Stimulated activated CD8-positive, alpha-beta memory T cell treated with anti-CD3 and anti-CD28 coated beads, Interleukin-12 subunit alpha, Interleukin-12 subunit beta, amount 100 ng/mL, for 1 hour (primary cell): ENCODE measurements around the gene FBXO45.
"Not testable (repeated sequence)": the region's sequence is repeated elsewhere in the genome, so short reads cannot be mapped to it uniquely, and the experiment has no call there.

ENCODE experiments used
- DNase-seq: peaks from one replicate; pipeline ENCODE4 v3.0.0-alpha.2; 2020; ENCODE audit warnings: low read depth

The FBXO45 gene

GRCh38 chr3:196619223-196619622 lies 50.8 kb downstream of the FBXO45 start:
- no peak for DNase-seq

- DNase-seq = not testable (repeated sequence)
These were observed 51.2 kb downstream of the FBXO45 start for GRCh38 chr3:196619627-196620026.

GRCh38 chr3:196620161-196620604 lies 51.7 kb downstream of the FBXO45 start:
- no peak for DNase-seq

GRCh38 chr3:196620684-196621083 lies 52.2 kb downstream of the FBXO45 start:
- no peak for DNase-seq

GRCh38 chr3:196621611-196622010 lies 53.2 kb downstream of the FBXO45 start:
- no peak for DNase-seq

- DNase-seq = no peak
These were observed 55.8 kb downstream of the FBXO45 start for GRCh38 chr3:196624067-196624790.

- no peak for DNase-seq
These were observed 56.4 kb downstream of the FBXO45 start for GRCh38 chr3:196624907-196625306.

GRCh38 chr3:196625331-196625730 lies 56.9 kb downstream of the FBXO45 start:
- DNase-seq = no peak

- no peak for DNase-seq
These were observed 59.4 kb downstream of the FBXO45 start for GRCh38 chr3:196627918-196628231.

- DNase-seq = no peak
These were observed 60.8 kb downstream of the FBXO45 start for GRCh38 chr3:196629228-196629627.

- no peak for DNase-seq
These were observed 63.2 kb downstream of the FBXO45 start for GRCh38 chr3:196631682-196632045.

GRCh38 chr3:196632046-196632751 lies 63.7 kb downstream of the FBXO45 start:
- peak; percentile 77 for DNase-seq

- no peak for DNase-seq
These were observed 65.2 kb downstream of the FBXO45 start for GRCh38 chr3:196633555-196634151.

- no peak for DNase-seq
These were observed 65.8 kb downstream of the FBXO45 start for GRCh38 chr3:196634224-196634623.

- DNase-seq = no peak
These were observed 66.4 kb downstream of the FBXO45 start for GRCh38 chr3:196634829-196635228.

- no peak for DNase-seq
These were observed 68.2 kb downstream of the FBXO45 start for GRCh38 chr3:196636369-196637349.

GRCh38 chr3:196637941-196638340 lies 69.5 kb downstream of the FBXO45 start:
- not testable (repeated sequence) for DNase-seq
